ENCODE results near the gene CIITA. TPM values are rescaled to one million over a fixed set of nuclear protein-coding genes. Genes with fewer than 3 reads are reported as not detected.

Gene CIITA
- total RNA-seq, 1 experiment from 2014 or later, result not detected

- no peaks in the 10 kb centered on the region for H3K36me3 Mint-ChIP-seq (ENCODE audit: insufficient read depth in 1 of 3, low read depth in 3 of 3)
- no peaks in the 10 kb centered on the region for H3K4me1 ChIP-seq (ENCODE audit: insufficient read depth, low read length)
- no peak overlapping the region for H2BK12ac ChIP-seq (ENCODE audit: insufficient read length, low read depth, low read length)
- H3K79me1 ChIP-seq (ENCODE audit: insufficient read depth, low read depth, low read length, poor library complexity, severe bottlenecking), result no peaks in the 10 kb centered on the region
- H3K9ac ChIP-seq (ENCODE audit: extremely low read depth, insufficient read length, low read length), result no peak overlapping the region
- H3K23ac ChIP-seq (ENCODE audit: insufficient read length, low read depth, low read length), result no peak overlapping the region
- H3K56ac ChIP-seq (ENCODE audit: insufficient read length, low read depth, low read length), result no peak overlapping the region
- no peak overlapping the region for H3K4ac ChIP-seq (ENCODE audit: low read depth, low read length)
- DNase-seq, result no peak
- H2BK120ac ChIP-seq (ENCODE audit: low read depth, low read length, poor library complexity, severe bottlenecking), result no peak overlapping the region
- H3K9me3 Mint-ChIP-seq, result peaks cover 0 to 3% of the 10 kb centered on the region in 2 experiments; a peak in 1 of 5 replicates
- H3K4me2 ChIP-seq (ENCODE audit: insufficient read depth, insufficient read length, low read length), result no peak overlapping the region
- no peak overlapping the region for H2BK5ac ChIP-seq (ENCODE audit: insufficient read length, low read length)
- peaks cover 11 to 19% of the 10 kb centered on the region in 2 experiments for H3K4me1 Mint-ChIP-seq
- peaks cover 3% of the 10 kb centered on the region for H3K23me2 ChIP-seq (ENCODE audit: insufficient read length, low read depth, low read length, poor library complexity, severe bottlenecking)
- no peak overlapping the region for H2AFZ ChIP-seq (ENCODE audit: low read length)
- no peak overlapping the region for H2BK20ac ChIP-seq (ENCODE audit: low read depth, low read length, poor library complexity, severe bottlenecking)
- no peak overlapping the region for H4K5ac ChIP-seq (ENCODE audit: insufficient read length, low read depth, low read length)
- no peak overlapping the region for H2AK5ac ChIP-seq (ENCODE audit: insufficient read length, low read length)
- H2BK15ac ChIP-seq (ENCODE audit: low read depth, low read length), result no peak overlapping the region; the same call in 1 of the 2 replicates
- H4K8ac ChIP-seq (replicated peaks; ENCODE audit: insufficient read length, low read depth, low read length), result no peak overlapping the region
- no peak overlapping the region for H4K91ac ChIP-seq (ENCODE audit: insufficient read length, low read depth, low read length)
- no peak overlapping the region for H3T11ph ChIP-seq (ENCODE audit: low read length)
- no peak overlapping the region for H3K14ac ChIP-seq (ENCODE audit: insufficient read depth, low read length)
- no CpG with 5 or more reads among the region's 10 CpGs for WGBS (ENCODE audit: extremely low coverage, insufficient read length, low lambda C conversion rate)
- peak overlapping the region; percentile 40 for H3K18ac ChIP-seq (ENCODE audit: insufficient read length, low read depth, low read length)
- no peaks in the 10 kb centered on the region for H3K27me3 ChIP-seq (ENCODE audit: insufficient read depth, low read length)
- H3K79me2 ChIP-seq (ENCODE audit: insufficient read depth, low read length), result no peaks in the 10 kb centered on the region
- H3K27ac Mint-ChIP-seq, result no peak overlapping the region
- H3K4me3 Mint-ChIP-seq, result no peak overlapping the region
- TF ChIP-seq CTCF (conservative IDR thresholded peaks at IDR 0.05), result no peak
- peaks cover 9% of the 10 kb centered on the region for H3K27me3 Mint-ChIP-seq (ENCODE audit: low read depth)
- no peak overlapping the region for H3K27ac ChIP-seq (ENCODE audit: insufficient read length, low read depth, low read length)
- H4K20me1 ChIP-seq (ENCODE audit: control insufficient read depth, insufficient read depth, insufficient read length), result no peaks in the 10 kb centered on the region
- no peaks in the 10 kb centered on the region for H3K9me3 ChIP-seq (ENCODE audit: control insufficient read depth, low read depth, low read length)
These were observed 38.3 kb upstream of the CIITA start for GRCh38 chr16:10838621-10839278.
